Ramos (cell line): ENCODE data around the gene UGGT2.

Source experiments
- in situ Hi-C: fragments of 300-500 bp; cut with MboI; formaldehyde crosslinking; loops from one replicate; pipeline ENCODE4 v1.14.3; 2022; ENCODE audit warnings: low sequenced_read_pairs; ENCODE audit not compliant: unreplicated experiment

The UGGT2 gene

GRCh38 chr13:95756072-95756471 is 297.1 kb downstream of the UGGT2 start:
- in situ Hi-C loops = no loop called here

GRCh38 chr13:95754069-95754468 is 299.1 kb downstream of the UGGT2 start:
- in situ Hi-C loops = no loop called here

- in situ Hi-C loops = no loop called here
Observed at GRCh38 chr13:95752677-95753076, 300.5 kb downstream of the UGGT2 start.
